WTC11 (cell line): ENCODE measurements around the gene LDLRAD4. TPM values are rescaled to one million over a fixed set of nuclear protein-coding genes. Genes with fewer than 3 reads are reported as not detected.
A peak's percentile ranks its signal among the peaks of the same experiment; 100 is the strongest.

Experiments used
- ATAC-seq: fragments of 200-7000 bp; cut with Tn5 transposase; 2 replicates; pipeline ENCODE4 v1.10.0; 2021; ENCODE audit warnings: mild to moderate bottlenecking, moderate library complexity
- CTCF ChIA-PET: fragments of 300-600 bp; sonication (Branson Sonifier 250); formaldehyde crosslinking; loops from one replicate; lab custom pipeline; 2021; ENCODE audit warnings: antibody characterized with exemption; lab: Charles Lee
- POLR2A ChIA-PET: fragments of 350-600 bp; sonication (Branson Sonifier 250); formaldehyde crosslinking; loops from one replicate; lab custom pipeline; 2021; ENCODE audit warnings: antibody characterized with exemption; lab: Charles Lee
- DNase-seq: peaks from one replicate; pipeline ENCODE4 v3.0.0; 2021; ENCODE audit warnings: low spot score
- H3K27ac Mint-ChIP-seq: 2 replicates; pipeline ENCODE4 v1.8.0; 2021; ENCODE audit warnings: mixed read lengths
- H3K27me3 Mint-ChIP-seq: 2 replicates; pipeline ENCODE4 v1.8.0; 2021; ENCODE audit warnings: low read depth, mild to moderate bottlenecking, moderate library complexity, mixed read lengths
- H3K36me3 Mint-ChIP-seq: 2 replicates; pipeline ENCODE4 v1.8.0; 2021; ENCODE audit warnings: mixed read lengths
- H3K4me1 Mint-ChIP-seq: 2 replicates; pipeline ENCODE4 v1.8.0; 2022; ENCODE audit warnings: mixed read lengths
- H3K4me3 Mint-ChIP-seq: 2 replicates; pipeline ENCODE4 v1.8.0; 2021; ENCODE audit warnings: mild to moderate bottlenecking, moderate library complexity, mixed read lengths
- H3K9me3 Mint-ChIP-seq: 2 replicates; pipeline ENCODE4 v1.8.0; 2021; ENCODE audit warnings: mixed read lengths
- ESRRA ChIP-seq: sonication (generic); formaldehyde crosslinking; IDR thresholded peaks from 2 replicates; pipeline ENCODE4 v1.8.1; 2022; ENCODE audit warnings: mild to moderate bottlenecking, missing genetic modification reagents, borderline replicate concordance
- MXD4 ChIP-seq: fragments of 250-450 bp; sonication (Bioruptor Pico); IDR thresholded peaks from 2 replicates; pipeline ENCODE4 v1.8.0; 2021; ENCODE audit warnings: mild to moderate bottlenecking, moderate library complexity, borderline replicate concordance
- NFATC4 ChIP-seq: fragments of 250-450 bp; sonication (Bioruptor Pico); IDR thresholded peaks from 2 replicates; pipeline ENCODE4 v1.9.0; 2021; ENCODE audit warnings: mild to moderate bottlenecking
- NFE2L1 ChIP-seq: sonication (generic); formaldehyde crosslinking; IDR thresholded peaks from 2 replicates; pipeline ENCODE4 v1.8.1; 2023; ENCODE audit warnings: missing genetic modification reagents
- PRRX2 ChIP-seq: fragments of 250-450 bp; sonication (Bioruptor Pico); IDR thresholded peaks from 2 replicates; pipeline ENCODE4 v1.8.0; 2021; ENCODE audit warnings: mild to moderate bottlenecking
- RORB ChIP-seq: fragments of 250-450 bp; sonication (Bioruptor Pico); IDR thresholded peaks from 2 replicates; pipeline ENCODE4 v1.9.0; 2021; ENCODE audit warnings: mild to moderate bottlenecking
- SMAD4 ChIP-seq: sonication (generic); formaldehyde crosslinking; IDR thresholded peaks from 2 replicates; pipeline ENCODE4 v1.8.0; 2022; ENCODE audit warnings: mild to moderate bottlenecking, missing genetic modification reagents
- ZNF317 ChIP-seq: sonication (generic); formaldehyde crosslinking; IDR thresholded peaks from 2 replicates; pipeline ENCODE4 v1.8.1; 2023; ENCODE audit warnings: low read depth, mild to moderate bottlenecking, moderate library complexity, missing genetic modification reagents, borderline replicate concordance
- ZNF396 ChIP-seq: fragments of 250-450 bp; sonication (Bioruptor Pico); IDR thresholded peaks from 2 replicates; pipeline ENCODE4 v1.8.0; 2021; ENCODE audit warnings: mild to moderate bottlenecking, moderate library complexity, borderline replicate concordance
- ZNF416 ChIP-seq: fragments of 250-450 bp; sonication (Bioruptor Pico); IDR thresholded peaks from 2 replicates; pipeline ENCODE4 v1.9.0; 2021; ENCODE audit warnings: mild to moderate bottlenecking, inconsistent platforms
- total RNA-seq: library from RNA; stranded (reverse); gene quantifications from 3 replicates; pipeline ENCODE4 v1.2.3, GENCODE V29; 2021
- TF ChIP-seq, protein P1 (sequence below): fragments of 250-450 bp; sonication (Bioruptor Pico); IDR thresholded peaks from 2 replicates; pipeline ENCODE4 v2.1.2; 2022; ENCODE audit warnings: mild to moderate bottlenecking, moderate library complexity
- TF ChIP-seq, protein P2 (sequence below): sonication (generic); formaldehyde crosslinking; IDR thresholded peaks from 2 replicates; pipeline ENCODE4 v1.8.1; 2023; ENCODE audit warnings: mild to moderate bottlenecking, missing genetic modification reagents
- TF ChIP-seq, protein P3 (sequence below): sonication (generic); formaldehyde crosslinking; IDR thresholded peaks from 2 replicates; pipeline ENCODE4 v1.8.1; 2023; ENCODE audit warnings: mild to moderate bottlenecking, missing genetic modification reagents, borderline replicate concordance
- TF ChIP-seq, protein P4 (sequence below): sonication (generic); formaldehyde crosslinking; IDR thresholded peaks from 2 replicates; pipeline ENCODE4 v1.8.1; 2022; ENCODE audit warnings: missing genetic modification reagents, borderline replicate concordance

LDLRAD4 gene
- total RNA-seq, 1 experiment from 2014 or later = 6.2 TPM

GRCh38 chr18:13625355-13625754 is 406.8 kb downstream of the LDLRAD4 start:
- POLR2A ChIA-PET = no interaction called here
- no peak for DNase-seq
- no peak overlapping the region for H3K4me3 Mint-ChIP-seq
- H3K9me3 Mint-ChIP-seq = no peaks in the 10 kb centered on the region
- H3K4me1 Mint-ChIP-seq = peaks cover 7% of the 10 kb centered on the region
- H3K27me3 Mint-ChIP-seq = no peaks in the 10 kb centered on the region
- no peak for TF ChIP-seq MXD4 (CRISPR knock-in tag)
- no peak for TF ChIP-seq ZNF396 (CRISPR knock-in tag)
- TF ChIP-seq NFE2L1 = no peak
- TF ChIP-seq, protein P1, sequence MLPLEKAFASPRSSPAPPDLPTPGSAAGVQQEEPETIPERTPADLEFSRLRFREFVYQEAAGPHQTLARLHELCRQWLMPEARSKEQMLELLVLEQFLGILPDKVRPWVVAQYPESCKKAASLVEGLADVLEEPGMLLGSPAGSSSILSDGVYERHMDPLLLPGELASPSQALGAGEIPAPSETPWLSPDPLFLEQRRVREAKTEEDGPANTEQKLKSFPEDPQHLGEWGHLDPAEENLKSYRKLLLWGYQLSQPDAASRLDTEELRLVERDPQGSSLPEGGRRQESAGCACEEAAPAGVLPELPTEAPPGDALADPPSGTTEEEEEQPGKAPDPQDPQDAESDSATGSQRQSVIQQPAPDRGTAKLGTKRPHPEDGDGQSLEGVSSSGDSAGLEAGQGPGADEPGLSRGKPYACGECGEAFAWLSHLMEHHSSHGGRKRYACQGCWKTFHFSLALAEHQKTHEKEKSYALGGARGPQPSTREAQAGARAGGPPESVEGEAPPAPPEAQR = no peak
- peak; percentile 22; the same call in 1 of the 2 replicates for ATAC-seq
- H3K36me3 Mint-ChIP-seq = no peaks in the 10 kb centered on the region
- CTCF ChIA-PET = interaction anchor here (0.6 to 2.0 kb wide), 3 partner anchors 9 to 409 kb away, joined by 3 to 7 read pairs (median 4); no protein-coding TSS in a partner anchor
- H3K27ac Mint-ChIP-seq = no peak overlapping the region

DNA sequence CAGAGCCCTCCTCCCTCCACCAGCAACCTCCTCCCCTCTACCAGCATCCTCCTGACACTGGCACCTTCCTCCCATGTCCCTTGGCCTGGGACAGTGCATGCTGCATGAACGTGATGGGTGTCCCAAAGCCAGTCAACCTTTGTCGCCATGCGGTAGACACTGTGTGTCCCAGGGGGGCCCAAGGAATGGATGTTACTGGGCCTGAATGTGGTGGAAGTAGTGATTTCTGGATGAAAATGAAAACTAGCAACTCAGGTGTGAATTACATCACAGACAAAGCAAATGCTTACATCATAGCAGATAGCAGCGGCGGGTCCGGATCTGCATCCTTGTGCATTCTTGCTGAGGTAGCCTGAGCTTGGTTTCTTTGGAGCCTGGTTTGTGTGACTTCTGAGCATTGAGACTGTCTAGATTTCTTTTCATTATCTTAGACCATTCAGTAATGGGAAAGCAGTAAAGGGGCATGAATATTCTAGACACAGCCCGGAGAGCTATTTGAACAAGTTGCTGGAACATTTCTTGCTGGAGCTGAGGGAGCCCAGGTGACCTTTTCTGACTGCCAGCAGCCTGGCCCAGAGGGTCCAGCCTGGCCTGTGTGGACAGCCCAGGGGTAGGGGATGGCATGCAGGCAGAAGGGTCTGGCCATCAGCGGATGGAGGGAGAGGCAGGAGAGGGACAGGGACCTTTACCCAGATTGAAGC is 407.4 kb downstream of the LDLRAD4 start:
- TF ChIP-seq NFE2L1 = no peak
- no peak for TF ChIP-seq PRRX2 (CRISPR knock-in tag)
- TF ChIP-seq, protein P2, sequence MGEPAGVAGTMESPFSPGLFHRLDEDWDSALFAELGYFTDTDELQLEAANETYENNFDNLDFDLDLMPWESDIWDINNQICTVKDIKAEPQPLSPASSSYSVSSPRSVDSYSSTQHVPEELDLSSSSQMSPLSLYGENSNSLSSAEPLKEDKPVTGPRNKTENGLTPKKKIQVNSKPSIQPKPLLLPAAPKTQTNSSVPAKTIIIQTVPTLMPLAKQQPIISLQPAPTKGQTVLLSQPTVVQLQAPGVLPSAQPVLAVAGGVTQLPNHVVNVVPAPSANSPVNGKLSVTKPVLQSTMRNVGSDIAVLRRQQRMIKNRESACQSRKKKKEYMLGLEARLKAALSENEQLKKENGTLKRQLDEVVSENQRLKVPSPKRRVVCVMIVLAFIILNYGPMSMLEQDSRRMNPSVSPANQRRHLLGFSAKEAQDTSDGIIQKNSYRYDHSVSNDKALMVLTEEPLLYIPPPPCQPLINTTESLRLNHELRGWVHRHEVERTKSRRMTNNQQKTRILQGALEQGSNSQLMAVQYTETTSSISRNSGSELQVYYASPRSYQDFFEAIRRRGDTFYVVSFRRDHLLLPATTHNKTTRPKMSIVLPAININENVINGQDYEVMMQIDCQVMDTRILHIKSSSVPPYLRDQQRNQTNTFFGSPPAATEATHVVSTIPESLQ (CRISPR knock-in tag) = no peak
- no peak for TF ChIP-seq ESRRA
- TF ChIP-seq NFATC4 (CRISPR knock-in tag) = no peak
- no peak for TF ChIP-seq ZNF317
- no peak for TF ChIP-seq RORB
- no peak for TF ChIP-seq ZNF416
- TF ChIP-seq, protein P3, sequence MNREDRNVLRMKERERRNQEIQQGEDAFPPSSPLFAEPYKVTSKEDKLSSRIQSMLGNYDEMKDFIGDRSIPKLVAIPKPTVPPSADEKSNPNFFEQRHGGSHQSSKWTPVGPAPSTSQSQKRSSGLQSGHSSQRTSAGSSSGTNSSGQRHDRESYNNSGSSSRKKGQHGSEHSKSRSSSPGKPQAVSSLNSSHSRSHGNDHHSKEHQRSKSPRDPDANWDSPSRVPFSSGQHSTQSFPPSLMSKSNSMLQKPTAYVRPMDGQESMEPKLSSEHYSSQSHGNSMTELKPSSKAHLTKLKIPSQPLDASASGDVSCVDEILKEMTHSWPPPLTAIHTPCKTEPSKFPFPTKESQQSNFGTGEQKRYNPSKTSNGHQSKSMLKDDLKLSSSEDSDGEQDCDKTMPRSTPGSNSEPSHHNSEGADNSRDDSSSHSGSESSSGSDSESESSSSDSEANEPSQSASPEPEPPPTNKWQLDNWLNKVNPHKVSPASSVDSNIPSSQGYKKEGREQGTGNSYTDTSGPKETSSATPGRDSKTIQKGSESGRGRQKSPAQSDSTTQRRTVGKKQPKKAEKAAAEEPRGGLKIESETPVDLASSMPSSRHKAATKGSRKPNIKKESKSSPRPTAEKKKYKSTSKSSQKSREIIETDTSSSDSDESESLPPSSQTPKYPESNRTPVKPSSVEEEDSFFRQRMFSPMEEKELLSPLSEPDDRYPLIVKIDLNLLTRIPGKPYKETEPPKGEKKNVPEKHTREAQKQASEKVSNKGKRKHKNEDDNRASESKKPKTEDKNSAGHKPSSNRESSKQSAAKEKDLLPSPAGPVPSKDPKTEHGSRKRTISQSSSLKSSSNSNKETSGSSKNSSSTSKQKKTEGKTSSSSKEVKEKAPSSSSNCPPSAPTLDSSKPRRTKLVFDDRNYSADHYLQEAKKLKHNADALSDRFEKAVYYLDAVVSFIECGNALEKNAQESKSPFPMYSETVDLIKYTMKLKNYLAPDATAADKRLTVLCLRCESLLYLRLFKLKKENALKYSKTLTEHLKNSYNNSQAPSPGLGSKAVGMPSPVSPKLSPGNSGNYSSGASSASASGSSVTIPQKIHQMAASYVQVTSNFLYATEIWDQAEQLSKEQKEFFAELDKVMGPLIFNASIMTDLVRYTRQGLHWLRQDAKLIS = no peak
- TF ChIP-seq, protein P4, sequence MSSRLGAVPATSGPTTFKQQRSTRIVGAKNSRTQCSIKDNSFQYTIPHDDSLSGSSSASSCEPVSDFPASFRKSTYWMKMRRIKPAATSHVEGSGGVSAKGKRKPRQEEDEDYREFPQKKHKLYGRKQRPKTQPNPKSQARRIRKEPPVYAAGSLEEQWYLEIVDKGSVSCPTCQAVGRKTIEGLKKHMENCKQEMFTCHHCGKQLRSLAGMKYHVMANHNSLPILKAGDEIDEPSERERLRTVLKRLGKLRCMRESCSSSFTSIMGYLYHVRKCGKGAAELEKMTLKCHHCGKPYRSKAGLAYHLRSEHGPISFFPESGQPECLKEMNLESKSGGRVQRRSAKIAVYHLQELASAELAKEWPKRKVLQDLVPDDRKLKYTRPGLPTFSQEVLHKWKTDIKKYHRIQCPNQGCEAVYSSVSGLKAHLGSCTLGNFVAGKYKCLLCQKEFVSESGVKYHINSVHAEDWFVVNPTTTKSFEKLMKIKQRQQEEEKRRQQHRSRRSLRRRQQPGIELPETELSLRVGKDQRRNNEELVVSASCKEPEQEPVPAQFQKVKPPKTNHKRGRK (CRISPR knock-in tag) = no peak
- no peak for TF ChIP-seq SMAD4 (CRISPR knock-in tag)
- DNase-seq = no peak
- no peak for ATAC-seq
- Mint-ChIP-seq H3K27me3 (no peaks in the 10 kb centered on the region), H3K27ac (no peak overlapping the region), H3K36me3 (no peaks in the 10 kb centered on the region), H3K9me3 (no peaks in the 10 kb centered on the region), H3K4me3 (no peak overlapping the region), H3K4me1 (peaks cover 7% of the 10 kb centered on the region)
- POLR2A ChIA-PET = no interaction called here
- CTCF ChIA-PET = interaction anchor here (1.6 to 2.0 kb wide), 2 partner anchors 68 to 410 kb away, joined by 4 to 7 read pairs; no protein-coding TSS in a partner anchor
